GM21367 (cell line): ENCODE results near the gene PFKL.
"Not testable (repeated sequence)": the region's sequence is repeated elsewhere in the genome, so short reads cannot be mapped to it uniquely, and the experiment has no call there.

Experiments
- ATAC-seq: cut with Tn5 transposase; IDR thresholded peaks from one replicate; pipeline ENCODE4 v1.9.1; 2021; ENCODE audit not compliant: unreplicated experiment

Gene PFKL

DNA sequence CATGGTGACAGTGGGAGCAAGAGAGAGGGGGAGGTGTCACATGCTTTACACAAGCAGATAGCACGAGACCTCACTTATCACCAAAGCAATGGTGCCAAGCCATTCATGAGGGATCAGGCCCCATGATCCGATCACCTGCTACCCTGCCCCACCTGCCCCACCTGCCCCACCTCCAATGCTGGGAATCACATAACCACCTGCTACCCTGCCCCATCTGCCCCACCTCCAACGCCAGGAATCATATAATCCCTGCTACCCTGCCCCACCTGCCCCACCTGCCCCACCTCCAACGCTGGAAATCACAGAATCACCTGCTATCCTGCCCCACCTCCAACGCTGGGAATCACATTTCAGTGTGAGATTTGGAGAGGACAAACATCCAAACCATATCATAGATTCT, 24.8 kb upstream of the PFKL start:
- ATAC-seq = no peak

DNA sequence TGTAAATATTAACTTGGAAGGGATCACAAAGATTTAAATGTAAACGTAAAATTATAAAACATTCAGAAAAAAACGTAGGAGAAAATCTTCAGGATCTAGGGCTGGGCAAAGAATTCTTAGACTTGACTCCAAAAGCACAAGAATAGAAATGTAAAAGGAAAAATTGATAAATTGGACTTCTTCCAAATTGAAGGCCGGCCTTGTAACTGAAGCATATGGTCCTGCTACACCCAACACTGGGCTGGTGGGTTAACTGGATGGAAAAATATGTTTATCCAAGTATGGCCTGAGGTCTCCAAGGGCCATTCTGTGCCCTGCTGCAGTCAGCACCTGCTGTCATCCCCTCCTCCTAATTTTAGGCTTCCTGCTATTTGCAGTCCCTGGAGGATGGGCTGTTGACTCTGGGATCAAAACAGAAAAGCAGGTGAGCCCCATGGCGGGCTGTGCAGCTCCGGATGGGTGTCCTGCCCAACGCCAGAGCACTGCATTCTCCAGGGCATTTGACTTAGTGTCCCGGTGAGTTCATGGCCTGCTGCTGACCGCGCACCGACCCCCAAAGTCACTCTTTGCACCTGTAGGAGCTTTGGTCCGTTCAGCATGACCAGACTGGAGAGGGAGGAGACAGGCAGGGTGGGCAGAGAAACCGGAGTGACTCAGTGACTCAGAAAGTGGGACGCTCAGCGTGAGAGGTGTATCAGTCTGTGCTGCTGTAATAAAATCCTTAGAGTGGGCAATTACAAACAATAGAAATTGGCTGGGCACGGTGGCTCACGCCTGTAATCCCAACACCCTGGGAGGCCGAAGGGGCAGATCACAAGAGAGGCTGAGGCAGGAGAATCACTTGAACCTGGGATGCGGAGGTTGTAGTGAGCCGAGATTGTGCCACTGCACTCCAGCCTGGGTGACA, 20.2 kb upstream of the PFKL start:
- no peak for ATAC-seq

DNA sequence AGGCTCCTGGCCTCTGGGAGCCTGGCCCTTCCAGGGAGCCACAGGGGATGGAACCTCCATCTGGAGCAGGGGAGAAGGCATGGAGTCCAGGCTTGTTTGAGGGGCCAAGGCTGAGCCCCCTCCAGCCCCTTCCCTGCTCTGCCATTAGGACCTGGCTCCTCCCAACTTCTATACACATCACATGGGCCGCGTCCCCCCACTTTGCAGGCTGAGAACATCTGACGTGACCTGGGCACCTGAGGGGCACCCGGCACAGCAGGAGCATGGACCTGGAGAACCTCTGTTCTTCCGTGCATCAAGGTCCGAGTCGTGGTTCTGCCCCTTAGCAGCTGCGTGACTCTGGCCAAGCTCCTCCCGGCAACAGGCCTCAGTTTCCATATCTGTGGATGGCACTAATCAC, 18.1 kb upstream of the PFKL start:
- ATAC-seq = no peak

DNA sequence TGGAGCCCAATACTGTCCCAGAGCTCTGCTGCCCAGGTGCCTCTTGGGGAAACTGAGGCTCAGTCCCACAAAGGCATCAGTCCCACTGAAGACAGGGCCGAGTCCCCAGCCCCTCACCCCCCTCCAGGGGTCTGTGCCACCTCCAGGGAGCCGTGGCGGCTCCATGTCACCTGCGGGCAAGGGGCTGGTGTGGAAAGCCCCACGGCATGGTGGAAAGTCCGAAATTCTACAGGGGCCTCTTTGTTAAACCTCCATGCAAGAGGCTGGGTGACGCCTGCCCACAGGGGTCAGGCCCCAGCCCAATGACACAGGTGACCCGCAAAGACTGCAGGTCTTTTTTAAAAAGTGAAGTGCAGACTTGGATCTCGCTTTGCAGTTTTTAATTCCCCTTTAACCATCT, 17.5 kb upstream of the PFKL start:
- no peak for ATAC-seq

GRCh38 chr21:44283211-44283785, 16.6 kb upstream of the PFKL start:
- ATAC-seq = not testable (repeated sequence)

DNA sequence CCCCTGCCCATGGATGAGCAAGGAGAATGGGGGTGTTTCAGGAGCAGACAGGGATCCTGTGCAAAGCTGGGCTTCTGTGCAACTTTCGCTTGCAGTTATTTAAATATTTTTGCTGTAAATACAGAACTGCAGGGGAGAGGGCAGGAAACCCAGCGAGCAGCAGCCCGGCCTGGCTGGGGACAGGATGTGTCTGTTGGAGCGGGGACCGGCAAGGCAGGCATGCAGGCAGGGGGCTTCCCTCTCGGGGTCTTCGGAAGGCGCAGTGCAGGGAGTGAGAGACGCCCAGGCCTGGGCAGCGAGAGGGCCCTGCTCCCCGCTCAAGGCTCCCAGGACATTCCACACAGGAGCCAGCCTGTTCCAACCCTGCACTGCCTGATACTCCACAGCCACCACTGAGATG, 15.9 kb upstream of the PFKL start:
- ATAC-seq = no peak

- no peak for ATAC-seq
These were observed 14.5 kb upstream of the PFKL start, which contains the start of gene AIRE for GRCh38 chr21:44285138-44285992. Gene AIRE (plus strand): TSS chr21:44285876. CDS start chr21:44286007, 131 bp downstream.

GRCh38 chr21:44286086-44286715, 13.7 kb upstream of the PFKL start:
- ATAC-seq = no peak

DNA sequence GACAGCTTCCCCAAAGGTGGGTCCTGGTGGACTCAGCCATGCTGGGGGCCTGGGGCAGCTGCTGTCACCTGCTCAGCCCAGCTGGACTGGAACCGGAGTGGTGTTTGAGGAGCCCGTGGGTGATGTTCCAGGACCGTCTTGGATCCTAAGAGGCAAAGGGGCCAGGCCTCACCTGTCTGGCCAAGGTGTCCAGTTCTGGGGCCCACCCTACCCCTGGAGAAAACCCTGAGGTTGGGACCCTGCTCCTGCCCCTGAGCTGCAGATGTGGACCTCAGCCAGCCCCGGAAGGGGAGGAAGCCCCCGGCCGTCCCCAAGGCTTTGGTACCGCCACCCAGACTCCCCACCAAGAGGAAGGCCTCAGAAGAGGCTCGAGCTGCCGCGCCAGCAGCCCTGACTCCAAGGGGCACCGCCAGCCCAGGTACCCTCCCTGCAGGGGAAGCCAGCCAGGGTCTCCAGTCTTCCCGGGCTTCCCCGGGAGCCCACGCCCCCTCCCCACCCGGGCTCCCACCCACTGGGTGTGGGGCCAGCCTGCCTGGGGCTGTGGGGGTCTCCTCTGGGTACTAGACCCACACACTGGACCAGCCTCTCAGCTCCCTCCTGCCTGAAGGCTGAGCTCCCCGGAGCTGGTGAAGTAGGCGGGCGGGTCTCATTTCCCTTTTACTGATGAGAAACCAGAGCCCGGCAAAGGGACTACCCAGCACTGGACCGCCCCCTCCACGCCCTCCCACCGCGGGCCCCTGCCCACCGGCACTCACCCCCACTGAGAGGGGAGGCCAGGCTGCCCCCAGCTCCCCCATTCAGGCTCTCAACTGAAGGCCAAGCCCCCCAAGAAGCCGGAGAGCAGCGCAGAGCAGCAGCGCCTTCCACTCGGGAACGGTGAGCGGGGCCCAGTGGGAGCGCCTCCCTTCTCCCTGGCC, 12.9 kb upstream of the PFKL start:
- no peak for ATAC-seq

DNA sequence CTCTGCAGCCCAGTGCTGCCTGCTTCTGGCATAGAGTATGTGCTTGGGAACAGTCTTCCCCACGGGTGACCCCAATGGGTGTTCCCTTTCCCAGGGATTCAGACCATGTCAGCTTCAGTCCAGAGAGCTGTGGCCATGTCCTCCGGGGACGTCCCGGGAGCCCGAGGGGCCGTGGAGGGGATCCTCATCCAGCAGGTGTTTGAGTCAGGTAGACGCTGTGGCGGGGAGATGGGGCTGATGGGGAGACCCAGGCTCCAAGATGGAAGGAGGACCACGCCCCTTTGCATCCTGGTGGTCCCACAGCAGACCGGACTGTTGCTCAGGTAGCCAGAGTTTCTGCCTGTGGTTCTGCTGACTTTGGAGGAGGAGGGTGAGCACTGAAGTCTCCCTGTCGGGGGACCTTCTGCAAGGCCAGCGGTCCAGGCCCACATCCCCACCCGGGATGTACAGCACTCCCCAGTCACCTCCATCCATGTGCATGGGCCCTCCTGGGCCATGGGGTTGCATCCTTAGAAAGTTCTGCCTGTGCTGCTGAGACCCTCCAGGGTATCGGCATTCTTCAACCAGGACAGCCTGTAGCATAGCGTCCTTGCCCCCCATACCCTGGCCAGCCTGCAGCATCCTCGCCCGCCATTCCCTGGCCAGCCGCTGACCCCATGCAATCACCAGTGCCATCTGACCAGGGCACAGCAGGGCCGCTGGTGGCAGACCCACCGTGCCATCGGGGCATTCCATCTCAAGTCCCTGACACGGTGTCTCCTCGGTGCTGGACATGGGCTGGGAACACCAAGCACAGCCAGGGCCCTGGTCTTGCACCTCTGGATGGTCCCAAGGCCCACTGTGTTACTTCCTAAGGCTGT, 11.4 kb upstream of the PFKL start:
- ATAC-seq = no peak

GRCh38 chr21:44289381-44290010, 10.4 kb upstream of the PFKL start:
- ATAC-seq = no peak

DNA sequence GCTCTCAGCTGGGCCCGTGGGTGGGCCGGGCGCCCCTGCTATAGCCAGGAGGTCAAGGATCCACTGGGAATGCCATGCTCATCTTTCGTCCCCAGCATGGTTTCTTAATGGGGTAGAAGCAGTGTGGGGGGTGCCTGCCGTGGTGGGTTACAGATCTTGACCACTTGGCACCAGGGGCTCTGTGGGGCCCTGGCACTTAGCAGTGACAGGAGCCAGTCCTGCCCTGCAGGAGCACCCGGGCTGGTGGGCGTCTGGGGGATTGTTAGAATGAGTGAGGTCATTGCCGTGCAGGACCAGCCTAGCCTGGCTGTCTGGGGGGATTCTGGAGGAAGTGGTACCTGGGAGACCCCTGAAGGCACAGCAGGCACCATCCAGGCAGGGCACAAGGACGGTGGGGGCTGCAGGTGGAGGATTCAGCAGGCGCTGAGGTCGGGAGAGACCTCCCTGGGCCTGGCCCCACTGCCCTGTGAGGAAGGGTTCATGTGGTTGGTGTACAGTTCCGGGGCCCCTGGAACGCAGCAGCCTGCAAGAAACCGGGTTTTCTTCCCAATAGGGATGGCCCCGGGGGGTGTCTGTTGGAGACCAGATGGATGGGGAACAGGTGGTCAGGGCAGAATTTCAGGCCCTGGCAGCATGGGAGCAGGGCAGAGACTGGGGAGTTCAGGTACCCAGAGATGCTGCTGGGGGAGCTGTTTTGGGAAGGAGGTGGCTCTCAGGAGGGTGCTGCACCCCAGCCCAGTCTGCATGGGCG, 9.4 kb upstream of the PFKL start:
- no peak for ATAC-seq

DNA sequence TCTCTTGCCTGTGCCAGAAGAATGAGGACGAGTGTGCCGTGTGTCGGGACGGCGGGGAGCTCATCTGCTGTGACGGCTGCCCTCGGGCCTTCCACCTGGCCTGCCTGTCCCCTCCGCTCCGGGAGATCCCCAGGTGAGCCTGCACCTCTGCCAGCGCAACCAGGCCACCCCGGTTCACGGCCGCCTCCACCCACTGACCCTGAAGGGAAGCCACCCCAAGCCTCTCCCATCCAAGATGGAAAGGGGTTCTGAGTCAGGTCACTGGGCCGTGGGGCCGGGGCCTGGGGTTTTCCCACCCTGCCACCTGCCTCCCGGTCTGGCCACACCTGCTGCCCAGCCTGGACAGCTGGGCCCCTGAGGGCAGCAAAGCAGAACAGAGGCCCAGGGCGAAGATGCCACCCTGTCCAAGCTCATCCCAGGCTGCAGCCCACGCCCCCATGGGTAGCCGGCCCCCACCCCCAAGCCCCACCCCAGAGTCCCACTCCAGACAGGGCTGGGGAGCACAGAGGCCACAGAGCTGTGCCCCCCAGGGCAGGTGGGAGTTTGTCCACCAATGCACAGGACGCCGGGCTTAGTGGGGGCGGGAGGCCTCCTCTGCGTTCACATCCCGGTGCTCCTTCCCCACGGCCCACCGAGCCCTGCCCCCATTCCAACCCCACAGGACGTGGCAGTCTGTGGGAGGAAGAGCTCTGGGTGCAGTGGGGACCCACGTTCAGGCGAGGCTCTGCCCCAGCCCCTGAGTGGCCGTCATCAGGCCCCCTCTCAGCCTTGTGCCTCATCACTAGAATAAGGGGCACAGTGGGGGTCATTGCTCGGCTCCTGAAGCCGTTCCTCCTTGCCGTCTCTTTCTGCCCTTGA, 8.5 kb upstream of the PFKL start:
- no peak for ATAC-seq

DNA sequence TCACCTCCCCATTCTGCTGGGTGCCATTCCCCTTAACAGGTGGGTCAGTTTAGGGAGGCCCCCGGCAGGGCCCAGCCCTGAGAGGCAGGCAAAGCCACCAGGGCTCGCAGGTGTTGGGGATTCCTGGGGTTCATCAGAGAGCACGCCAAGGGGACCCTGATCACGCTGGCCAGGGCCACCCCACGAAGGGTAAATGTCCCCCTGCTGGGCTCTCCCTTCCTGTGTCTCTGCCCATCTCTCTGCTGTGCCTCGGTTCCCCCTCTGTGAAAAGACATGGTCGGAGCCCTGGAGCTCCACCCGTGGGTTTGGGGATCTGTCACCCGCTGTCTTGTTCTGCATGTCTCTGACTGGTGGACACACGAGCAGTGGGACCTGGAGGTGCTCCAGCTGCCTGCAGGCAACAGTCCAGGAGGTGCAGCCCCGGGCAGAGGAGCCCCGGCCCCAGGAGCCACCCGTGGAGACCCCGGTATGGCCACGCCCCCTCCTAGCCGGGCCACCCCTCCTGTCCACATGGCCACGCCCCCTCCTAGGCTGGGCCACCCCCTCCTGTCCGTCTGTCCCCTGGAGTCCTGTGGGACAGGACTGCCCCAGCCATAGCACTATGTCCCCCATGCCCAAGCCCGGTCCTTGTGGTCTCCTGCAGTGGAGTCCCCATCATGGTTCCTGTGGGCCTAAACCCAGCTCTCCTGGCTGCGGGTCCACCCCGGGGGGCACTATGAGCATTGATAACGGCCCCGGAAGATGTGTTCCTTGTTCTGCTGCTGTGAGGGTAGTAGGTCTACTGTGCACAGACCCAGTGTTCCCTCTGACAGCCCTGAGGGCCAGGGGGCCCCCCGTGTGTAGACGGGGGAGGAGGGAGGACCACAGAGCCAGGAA, 7.7 kb upstream of the PFKL start:
- ATAC-seq = no peak

DNA sequence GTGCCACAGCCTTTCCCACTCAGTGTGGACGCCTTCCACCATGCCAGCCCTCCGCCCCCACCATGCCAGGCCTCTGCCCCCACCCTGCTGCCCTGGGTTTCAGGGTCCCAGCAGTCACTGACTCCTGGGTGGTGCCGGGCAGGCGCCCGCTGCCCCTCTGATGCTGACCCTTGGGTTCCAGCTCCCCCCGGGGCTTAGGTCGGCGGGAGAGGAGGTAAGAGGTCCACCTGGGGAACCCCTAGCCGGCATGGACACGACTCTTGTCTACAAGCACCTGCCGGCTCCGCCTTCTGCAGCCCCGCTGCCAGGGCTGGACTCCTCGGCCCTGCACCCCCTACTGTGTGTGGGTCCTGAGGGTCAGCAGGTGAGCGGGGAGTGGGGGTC, 7.0 kb upstream of the PFKL start:
- ATAC-seq = no peak
